MV-4-11 (cell line): ENCODE results near the gene KAT2B.

Source experiments
- DNase-seq: peaks from one replicate; lab custom pipeline; 2025; lab: John Stamatoyannopoulos, UW

Gene KAT2B

DNA sequence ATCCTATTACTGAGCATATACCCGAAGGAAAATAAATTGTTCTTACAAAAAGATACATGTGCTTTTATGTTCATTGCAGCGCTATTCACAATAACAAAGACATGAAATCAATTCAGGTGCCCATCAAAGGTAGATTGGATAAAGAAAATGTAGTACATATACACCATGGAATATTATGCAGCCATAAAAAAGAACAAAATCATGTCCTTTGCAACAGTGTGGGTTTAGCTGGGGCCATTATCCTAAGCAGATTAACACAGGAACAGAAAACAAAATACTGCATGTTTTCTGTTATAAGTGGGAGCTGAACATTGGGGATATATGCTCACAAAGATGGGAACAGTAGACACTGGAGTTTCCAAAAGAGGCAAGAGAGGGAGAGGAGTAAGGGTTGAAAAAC, 103.3 kb downstream of the KAT2B start:
- no peak for DNase-seq

DNA sequence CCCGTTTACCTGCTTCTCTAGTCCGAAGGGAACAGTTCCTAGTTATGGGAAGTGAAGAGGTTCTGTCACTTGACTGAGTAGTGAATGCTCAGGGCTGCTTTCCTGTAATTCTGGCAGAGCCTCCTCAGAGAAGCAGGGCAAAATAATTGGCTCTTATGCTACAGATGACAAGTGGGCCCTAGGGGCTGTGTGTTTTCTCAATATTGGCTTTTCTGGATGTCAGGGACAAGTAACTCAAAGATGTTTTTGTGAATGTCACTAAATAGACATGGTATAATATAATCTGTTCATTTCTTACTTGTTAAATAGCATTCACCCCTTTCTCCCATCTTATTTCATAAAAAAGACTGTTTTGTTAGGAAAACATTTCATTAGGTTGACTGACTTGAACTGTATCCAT, 105.6 kb downstream of the KAT2B start:
- no peak for DNase-seq

DNA sequence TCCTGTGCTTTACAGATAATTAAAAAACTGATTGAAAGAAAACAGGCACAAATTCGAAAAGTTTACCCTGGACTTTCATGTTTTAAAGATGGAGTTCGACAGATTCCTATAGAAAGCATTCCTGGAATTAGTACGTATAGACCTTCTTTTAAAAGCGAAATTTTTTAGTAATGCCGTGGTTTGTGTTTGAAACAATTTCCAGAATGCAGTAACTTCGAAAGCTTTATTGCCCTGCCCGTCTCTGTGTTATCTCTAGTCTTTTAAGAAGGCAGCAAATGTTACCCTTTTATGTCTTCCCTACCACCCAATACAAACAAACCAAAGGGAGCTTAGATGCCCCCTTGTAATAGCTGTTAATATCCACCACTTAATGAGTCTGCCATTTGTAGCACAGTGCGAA, 106.1 kb downstream of the KAT2B start:
- DNase-seq, result no peak

DNA sequence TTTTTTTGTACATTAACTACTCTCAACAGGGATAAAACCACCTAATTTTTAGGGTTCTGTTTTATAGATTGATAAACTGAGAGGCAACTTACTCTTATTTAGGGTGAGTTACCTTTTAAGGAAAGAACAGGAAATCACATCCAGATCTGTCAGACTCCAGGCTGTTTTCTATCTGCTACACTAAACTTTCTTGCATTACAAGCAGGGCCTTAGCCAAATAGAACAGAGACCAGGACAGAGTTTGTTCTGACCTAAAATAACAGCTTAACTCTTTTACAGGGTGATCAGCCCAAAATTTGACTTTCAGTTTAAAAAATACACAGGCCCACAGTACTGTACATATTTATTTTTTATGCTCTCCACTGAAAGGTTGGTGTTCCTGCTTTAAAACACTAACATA, 107.1 kb downstream of the KAT2B start:
- no peak for DNase-seq

DNA sequence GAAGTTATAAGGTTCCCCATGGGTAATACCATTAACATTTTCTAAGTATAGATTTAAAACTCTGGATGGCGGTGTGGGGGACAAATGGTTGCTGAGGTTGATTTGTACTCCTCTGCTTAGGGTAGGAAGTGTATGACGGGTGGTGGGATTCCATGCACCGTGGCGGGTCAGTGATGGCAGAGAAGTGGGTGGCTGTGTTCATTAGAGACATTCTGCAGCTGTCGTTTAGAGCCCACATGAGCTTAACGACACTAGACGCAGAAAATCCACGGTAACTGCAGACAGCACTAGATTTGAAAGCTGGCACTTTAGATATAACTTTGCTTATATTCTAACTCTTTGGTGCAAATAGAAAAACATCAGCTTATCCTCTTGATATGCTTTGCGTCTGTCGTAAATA, 108.2 kb downstream of the KAT2B start:
- no peak for DNase-seq

DNA sequence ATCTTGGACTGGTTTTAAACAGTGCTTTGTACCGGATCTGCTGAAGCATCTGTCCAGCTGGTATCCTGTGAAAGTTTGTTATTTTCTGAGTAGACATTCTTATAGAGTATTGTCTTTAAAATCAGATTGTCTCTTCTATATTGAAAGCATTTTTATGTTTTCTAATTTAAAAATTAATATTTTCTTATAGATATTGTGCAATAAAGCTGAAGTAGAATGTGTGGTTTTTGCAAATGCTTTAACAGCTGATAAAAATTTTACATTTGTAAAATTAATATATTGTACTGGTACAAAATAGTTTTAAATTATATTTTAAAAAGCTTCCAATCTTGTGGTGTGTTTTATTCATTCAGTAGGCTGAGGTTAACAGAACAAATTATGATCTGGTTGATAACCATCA, 113.8 kb downstream of the KAT2B start:
- no peak for DNase-seq

DNA sequence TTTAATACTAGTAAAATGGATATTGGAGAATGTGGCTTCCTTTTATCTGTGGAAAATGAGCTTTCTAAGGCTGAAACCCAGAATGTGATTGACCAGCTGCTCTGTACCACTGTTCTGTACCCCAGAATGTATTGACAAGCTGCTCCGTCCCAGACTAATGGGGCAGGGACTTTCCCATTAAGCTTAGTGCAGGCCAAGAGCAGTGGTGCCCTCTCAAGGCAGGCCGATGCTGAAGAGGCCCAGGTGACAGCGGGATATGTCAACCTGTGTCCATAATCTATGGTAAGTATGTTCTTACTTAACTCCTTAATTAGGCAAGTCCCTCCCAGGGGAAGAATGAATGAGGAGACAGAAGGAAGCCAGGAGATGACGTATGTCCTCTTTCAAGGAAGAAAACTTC, 114.7 kb downstream of the KAT2B start:
- DNase-seq, result no peak

DNA sequence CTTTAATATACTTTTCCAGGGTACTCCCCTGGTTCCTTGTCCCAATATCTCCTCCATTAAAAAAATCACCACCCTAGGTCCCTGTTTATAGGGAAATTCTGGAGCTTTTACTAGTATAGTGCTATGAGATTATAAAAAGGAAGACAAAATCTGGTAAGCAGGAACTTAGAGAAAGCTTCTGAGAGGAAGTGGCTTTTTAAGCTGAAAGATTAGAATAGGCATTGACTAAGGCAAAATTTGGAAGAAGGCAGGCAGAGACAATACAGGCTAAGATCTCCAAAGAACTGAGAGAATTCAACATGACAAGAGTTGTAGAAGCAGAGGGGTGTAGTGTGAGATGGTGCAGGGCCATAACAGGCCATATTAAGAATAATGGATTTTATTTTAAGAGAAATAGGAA, 120.0 kb downstream of the KAT2B start:
- peak; percentile 39 for DNase-seq

DNA sequence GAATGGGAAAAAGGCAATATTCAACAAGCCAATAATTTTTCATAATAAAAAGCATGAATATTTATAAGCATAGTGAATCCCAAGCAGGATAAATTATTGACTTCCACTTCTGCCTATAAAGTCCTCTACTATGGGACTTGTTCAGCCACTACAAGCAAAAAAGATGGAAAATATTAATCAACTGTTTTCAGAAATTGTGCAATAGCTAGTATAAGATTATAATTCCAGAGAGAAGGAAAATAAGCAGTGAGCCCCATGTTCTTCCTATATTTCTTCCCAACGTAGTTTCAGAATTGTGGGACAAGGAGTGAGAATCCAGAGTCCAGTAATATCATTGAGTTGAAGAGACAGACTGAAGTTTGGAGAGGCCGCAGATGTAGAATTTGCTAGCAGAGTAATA, 121.5 kb downstream of the KAT2B start:
- DNase-seq, result no peak

DNA sequence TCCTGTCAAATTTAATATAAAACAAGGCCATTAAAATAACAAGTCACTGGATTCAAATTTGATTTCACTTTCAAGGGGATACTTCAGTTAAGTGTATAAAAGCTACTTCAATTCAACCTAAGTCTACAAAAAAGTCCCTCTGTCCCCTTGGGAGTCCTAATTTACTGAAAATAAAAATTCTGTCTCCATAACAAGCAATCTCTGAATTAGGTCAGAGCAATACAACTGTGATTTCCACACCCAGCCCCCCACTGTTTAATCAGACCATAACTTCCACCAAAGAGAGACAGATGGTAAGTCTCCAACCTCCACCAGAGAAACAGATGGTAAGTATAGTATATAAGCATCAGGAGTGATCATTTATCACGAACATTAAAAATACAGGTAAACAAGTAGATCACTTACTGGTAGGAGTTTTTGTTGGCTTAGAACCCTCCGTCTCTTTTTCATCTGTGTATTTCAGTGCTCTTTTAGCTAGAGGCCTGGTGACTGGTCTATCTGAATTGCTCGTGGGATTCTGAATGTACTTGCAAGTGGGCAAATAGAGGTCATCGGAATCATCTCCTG, 133.7 kb downstream of the KAT2B start:
- DNase-seq, result no peak

DNA sequence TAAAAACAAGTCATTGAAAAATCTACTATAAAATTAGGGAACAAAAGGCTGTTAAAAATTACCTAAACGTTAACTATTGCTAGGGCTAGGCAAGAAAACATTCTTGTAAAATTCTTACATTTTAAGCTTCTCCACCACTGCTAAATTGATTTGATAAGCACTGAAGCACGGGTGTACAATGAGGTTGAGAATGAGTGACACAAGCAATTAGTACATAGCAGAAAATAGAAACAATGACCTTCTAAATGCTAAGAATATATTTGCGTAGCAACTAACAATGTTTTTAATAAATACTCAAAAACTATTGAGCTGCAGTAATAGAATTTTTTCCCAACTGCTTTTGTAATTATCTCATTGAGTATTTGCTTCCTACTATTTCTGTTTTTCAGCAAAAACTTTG, 141.0 kb downstream of the KAT2B start:
- DNase-seq, result no peak

DNA sequence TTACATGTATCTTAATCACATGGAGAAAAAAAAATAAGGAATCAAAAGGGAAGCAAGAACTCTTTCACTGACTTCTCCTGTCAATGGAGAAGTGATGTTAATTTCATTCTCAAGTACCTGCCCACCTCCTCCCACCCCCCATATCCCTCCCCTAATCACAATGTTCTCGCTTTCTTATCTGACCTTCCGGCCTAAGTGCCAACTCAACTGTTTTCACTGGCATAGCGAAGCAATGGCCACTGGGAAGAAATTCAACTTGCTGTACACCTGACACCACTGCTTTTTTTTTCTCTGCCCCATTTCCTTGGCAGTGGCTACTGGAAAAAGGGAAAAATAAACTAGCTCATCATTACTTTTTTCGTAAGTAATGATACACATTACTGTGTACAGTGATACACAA, 142.0 kb downstream of the KAT2B start:
- no peak for DNase-seq

DNA sequence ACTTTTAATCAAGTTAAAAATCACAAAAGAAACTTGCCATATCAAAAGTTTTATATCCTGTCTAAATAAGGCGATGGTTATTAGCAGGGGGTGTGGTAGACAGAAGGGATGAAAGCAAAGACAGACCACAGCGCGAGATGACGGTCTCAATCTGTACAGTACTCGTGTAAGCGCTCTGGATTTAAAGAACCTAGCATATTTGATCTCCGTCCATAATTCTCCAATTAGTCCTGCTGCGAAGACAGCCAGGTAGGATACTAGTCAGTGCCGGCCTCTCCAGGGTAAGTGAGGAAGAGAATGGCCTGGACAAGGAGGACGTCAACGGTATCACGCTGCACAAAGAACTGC, 145.1 kb downstream of the KAT2B start:
- no peak for DNase-seq

DNA sequence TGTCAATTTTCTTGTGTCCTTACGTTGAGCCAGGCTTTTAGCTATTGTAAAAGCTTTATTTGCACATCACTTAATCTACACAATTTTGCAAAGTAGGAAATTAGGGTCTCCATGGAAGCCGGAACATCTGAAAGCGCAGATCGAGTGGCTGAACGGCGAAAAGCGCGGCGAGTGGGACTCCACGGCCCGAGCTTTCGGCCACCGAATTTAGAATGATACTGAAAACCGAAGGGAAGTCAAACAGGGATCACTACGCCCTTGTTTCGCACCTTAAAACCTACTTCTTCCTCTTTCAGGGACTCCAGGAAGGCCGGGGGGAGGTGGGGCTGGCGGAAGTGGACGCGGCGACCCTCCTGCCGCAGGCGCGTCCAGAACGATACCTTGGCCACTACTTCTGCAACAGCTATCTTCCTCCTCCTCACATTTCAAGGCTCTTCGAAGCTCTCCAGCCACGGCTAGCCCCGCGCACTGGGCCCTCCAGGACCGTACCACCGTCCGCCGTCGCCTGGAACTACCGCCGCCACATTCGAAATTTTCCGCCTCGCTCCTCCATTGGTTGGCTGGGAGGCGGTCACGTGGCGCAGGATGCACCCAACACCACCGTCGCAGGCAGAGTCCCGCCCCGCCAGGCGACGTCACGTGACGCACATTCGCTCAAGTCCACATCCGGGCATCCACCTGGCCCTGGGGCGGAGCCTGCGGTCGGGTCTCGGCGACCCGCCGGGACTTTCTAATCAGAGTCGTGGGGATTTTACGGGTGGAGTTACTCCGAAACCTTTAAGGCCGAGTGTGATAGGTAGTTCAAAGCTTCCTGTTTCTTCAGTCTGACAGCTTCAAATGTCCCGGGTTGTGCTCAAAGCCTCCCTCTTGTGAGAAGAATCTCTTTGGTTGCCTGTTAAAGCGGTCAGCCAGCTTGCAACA, 145.7 kb downstream of the KAT2B start, which contains the start of gene SGO1:
Gene SGO1, minus strand, starts transcription at position 528 of the 921 bp plus-strand sequence. CDS start 2,179 bp downstream, outside the sequence.
- DNase-seq, result peak; percentile 97

DNA sequence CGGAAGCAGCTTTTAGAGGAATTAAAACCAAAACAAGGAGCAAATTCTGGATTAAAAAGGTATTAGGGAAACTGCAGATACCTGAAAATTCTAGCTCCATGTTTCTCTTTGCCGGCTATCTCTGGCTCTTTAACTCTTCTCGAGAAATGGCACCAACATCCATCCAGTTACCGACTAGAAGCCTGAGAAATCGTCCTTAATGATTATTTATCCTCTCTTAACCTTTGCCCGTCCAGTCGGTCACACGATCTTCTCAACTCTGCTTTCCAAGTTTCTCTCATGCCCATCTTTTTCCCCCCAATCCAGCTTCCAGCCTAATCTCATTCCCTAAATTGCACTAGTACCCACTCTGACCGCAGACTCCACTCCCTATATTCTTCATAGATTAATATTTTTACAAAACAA, 146.4 kb downstream of the KAT2B start:
- DNase-seq, result no peak

DNA sequence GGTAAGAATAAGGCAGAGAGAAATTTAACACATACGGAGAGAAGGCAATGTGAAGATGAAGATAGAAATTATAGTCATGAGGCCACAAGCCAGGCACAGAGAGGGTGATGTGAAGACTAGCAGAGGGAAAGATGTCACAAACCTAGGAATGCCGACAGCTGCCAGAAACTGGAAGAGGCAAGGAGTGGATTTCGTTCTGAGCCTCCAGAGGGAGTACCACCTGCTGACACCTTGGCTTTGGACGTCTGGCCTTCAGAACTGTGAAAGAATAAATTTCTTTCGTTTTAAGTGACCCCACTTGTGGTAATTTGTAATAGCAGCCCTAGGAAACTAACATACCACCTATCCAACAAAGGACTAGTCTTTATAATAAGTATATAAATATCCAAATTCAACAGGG, 150.7 kb downstream of the KAT2B start:
- no peak for DNase-seq

DNA sequence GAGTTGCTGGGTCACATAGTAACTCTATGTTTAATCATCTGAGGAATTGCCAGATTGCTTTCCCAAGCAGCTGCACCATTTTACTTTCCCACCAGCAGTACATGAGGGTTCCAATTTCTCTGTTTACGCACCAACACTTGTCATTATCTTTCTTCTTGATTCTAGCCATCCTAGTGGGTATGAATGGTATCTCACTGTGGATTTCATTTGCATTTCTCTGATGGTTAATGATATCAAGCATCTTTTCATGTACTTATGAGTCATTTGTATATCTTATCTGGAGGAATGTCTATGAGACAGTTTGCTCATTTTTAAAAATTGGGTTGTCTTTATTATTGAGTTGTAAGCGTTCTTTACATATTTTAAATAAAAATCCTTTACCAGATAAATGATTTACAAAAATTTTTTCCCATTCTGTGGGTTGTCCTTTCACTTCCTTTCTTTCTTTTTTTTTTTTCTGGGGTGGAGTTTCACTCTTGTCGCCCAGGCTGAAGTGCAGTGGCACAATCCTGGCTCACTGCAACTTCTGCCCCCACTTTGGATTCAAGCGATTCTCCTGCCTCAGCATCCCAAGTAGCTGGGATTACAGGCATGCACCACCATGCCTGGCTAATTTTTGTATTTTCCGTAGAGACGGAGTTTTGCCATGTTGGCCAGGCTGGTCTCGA, 154.7 kb downstream of the KAT2B start:
- DNase-seq, result no peak

DNA sequence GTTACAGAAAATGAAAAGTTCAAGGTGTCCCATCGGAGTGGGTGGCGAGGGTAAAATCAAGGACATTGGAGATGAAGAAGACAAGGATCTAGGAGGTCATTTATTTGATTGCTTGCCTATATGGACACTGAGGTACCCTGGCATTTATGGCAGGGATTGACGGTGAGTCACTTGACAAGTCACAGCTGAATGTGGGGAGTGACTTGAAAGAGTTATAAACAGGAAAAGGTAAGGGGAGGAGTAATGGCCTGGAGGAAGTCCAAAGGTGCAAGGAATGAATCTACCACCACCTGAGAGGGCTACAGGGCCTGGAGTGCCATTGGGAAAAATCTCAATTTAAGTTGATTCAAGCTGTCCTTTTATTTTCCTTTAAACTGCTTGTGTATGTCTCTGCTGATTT, 157.5 kb downstream of the KAT2B start:
- DNase-seq, result no peak

DNA sequence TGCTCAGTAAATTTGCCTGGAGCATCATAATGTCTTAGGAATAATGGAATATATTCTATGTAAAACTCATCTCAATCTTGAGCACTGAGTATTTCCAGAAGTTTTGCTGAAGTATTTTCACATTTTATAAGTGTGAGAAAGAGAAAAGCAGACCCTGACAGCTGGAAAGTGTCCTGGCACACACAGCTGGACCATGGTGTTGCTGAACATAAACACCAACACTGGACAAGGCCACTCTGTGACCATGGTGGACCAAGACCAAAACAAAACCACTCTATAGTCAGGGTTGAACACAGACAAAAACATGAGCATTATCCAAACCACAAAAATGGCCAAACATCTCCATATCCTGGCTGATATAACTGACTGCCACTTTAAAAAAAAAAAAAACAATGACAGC, 160.9 kb downstream of the KAT2B start:
- no peak for DNase-seq
